ENCODE data around the gene OARD1. TPM values are rescaled to one million over a fixed set of nuclear protein-coding genes. Genes with fewer than 3 reads are reported as not detected.

Gene OARD1
- polyA plus RNA-seq, 3 donors from 2014 or later: 32.3 to 41.9 (median 33.2) TPM

GRCh38 chr6:41051873-41052272 lies 20.3 kb downstream of the OARD1 start:
- Mint-ChIP-seq H3K36me3 (peaks cover 4 to 14% (median 4%) of the 10 kb centered on the region in 3 donors), H3K9me3 (no peaks in the 10 kb centered on the region), H3K27me3 (ENCODE audit: low read depth in 3 of 3) (no peaks in the 10 kb centered on the region), H3K4me1 (peaks cover 17 to 18% of the 10 kb centered on the region in 2 donors), H3K27ac (peak overlapping the region in 5 of 6 donors; percentile 6 to 70 (median 36)), H3K4me3 (peak overlapping the region in 4 of 5 donors; percentile 0 to 37 (median 14))
- no peak for DNase-seq

GRCh38 chr6:41050536-41050935 lies 21.6 kb downstream of the OARD1 start:
- Mint-ChIP-seq H3K27ac (no peak overlapping the region), H3K9me3 (no peaks in the 10 kb centered on the region)
- no peak for DNase-seq

GRCh38 chr6:41049955-41050354 lies 22.2 kb downstream of the OARD1 start:
- no peak overlapping the region for H3K4me3 Mint-ChIP-seq
- H3K9me3 Mint-ChIP-seq: no peaks in the 10 kb centered on the region
- peaks cover 4 to 14% (median 4%) of the 10 kb centered on the region in 3 donors for H3K36me3 Mint-ChIP-seq
- H3K27me3 Mint-ChIP-seq (ENCODE audit: low read depth in 3 of 3): no peaks in the 10 kb centered on the region
- no peak for DNase-seq
- no peak overlapping the region for H3K27ac Mint-ChIP-seq
- H3K4me1 Mint-ChIP-seq: peaks cover 17% of the 10 kb centered on the region in 2 donors

More at GRCh38 chr6:41050536-41050935, 21.6 kb downstream of the OARD1 start:
- H3K36me3 Mint-ChIP-seq: peaks cover 4 to 14% (median 4%) of the 10 kb centered on the region in 3 donors
- peaks cover 17% of the 10 kb centered on the region in 2 donors for H3K4me1 Mint-ChIP-seq
- H3K4me3 Mint-ChIP-seq: no peak overlapping the region
- no peaks in the 10 kb centered on the region for H3K27me3 Mint-ChIP-seq (ENCODE audit: low read depth in 3 of 3)

DNA sequence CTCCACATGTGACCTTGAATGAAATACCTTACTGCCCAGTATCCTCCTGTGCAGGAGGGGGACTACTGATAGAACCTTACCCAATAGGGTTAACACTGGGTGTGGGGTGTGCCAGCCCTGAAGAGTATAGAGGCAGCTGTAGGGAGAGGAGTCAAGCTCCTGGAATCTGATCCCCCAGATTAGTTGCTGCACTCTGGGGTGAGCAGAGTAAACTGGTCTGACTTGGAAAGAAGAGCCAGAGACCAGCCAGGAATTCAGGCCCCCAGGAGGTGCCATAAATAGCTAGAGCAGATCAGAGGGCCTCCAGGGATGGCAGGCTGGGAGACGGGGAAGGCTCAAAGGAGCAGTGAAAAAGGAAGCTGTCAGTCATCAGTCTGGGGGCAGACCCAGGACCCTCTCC lies 22.6 kb downstream of the OARD1 start:
- peaks cover 17% of the 10 kb centered on the region in 2 donors for H3K4me1 Mint-ChIP-seq
- no peaks in the 10 kb centered on the region for H3K9me3 Mint-ChIP-seq
- H3K27me3 Mint-ChIP-seq (ENCODE audit: low read depth in 3 of 3): no peaks in the 10 kb centered on the region
- peaks cover 4 to 14% (median 4%) of the 10 kb centered on the region in 3 donors for H3K36me3 Mint-ChIP-seq
- no peak overlapping the region for H3K4me3 Mint-ChIP-seq
- peak overlapping the region in 1 of 6 donors; percentile 33 for H3K27ac Mint-ChIP-seq
- no peak for DNase-seq

- no peaks in the 10 kb centered on the region for H3K9me3 Mint-ChIP-seq
- H3K27me3 Mint-ChIP-seq (ENCODE audit: low read depth in 3 of 3): no peaks in the 10 kb centered on the region
- H3K4me3 Mint-ChIP-seq: no peak overlapping the region
- peaks cover 17% of the 10 kb centered on the region in 2 donors for H3K4me1 Mint-ChIP-seq
- no peak for DNase-seq
- H3K27ac Mint-ChIP-seq: peak overlapping the region in 1 of 6 donors; percentile 50
- H3K36me3 Mint-ChIP-seq: peaks cover 4 to 14% (median 7%) of the 10 kb centered on the region in 3 donors
Observed at GRCh38 chr6:41047745-41048732, 24.1 kb downstream of the OARD1 start.

- no peak for DNase-seq
- Mint-ChIP-seq H3K27ac (no peak overlapping the region), H3K27me3 (ENCODE audit: low read depth in 3 of 3) (no peaks in the 10 kb centered on the region), H3K36me3 (peaks cover 4 to 14% (median 7%) of the 10 kb centered on the region in 3 donors), H3K4me1 (peaks cover 11% of the 10 kb centered on the region in 2 donors), H3K9me3 (no peaks in the 10 kb centered on the region), H3K4me3 (no peak overlapping the region)
Observed at GRCh38 chr6:41047306-41047705, 24.9 kb downstream of the OARD1 start.

DNA sequence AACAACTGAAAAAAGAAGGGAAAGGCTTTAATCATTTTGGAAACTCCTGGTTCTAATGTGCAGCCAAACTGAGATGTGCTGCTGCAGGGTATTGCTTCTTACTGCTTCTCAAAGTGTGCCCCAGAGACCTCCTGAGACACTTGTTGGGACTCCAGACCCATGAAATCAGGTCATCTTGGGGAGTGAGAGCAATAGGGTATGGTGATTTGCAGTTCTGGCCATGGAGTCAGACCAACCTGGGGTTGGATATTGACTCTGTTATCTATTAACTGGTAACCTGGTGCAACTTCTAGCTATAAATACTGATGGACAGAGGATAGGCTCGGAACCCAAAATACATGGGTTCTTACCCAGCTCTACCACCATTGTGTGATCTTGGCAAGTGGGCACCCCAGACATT lies 26.1 kb downstream of the OARD1 start:
- Mint-ChIP-seq H3K9me3 (no peaks in the 10 kb centered on the region), H3K27me3 (ENCODE audit: low read depth in 3 of 3) (no peaks in the 10 kb centered on the region), H3K4me1 (no peaks in the 10 kb centered on the region), H3K36me3 (peaks cover 0 to 19% (median 3%) of the 10 kb centered on the region in 3 donors), H3K27ac (no peak overlapping the region), H3K4me3 (no peak overlapping the region)
- DNase-seq: no peak

- Mint-ChIP-seq H3K9me3 (no peaks in the 10 kb centered on the region), H3K27me3 (ENCODE audit: low read depth in 3 of 3) (no peaks in the 10 kb centered on the region), H3K4me1 (no peaks in the 10 kb centered on the region), H3K36me3 (peaks cover 0 to 19% (median 3%) of the 10 kb centered on the region in 3 donors), H3K4me3 (no peak overlapping the region), H3K27ac (no peak overlapping the region)
- DNase-seq: no peak
Observed at GRCh38 chr6:41045664-41046063, 26.5 kb downstream of the OARD1 start.

DNA sequence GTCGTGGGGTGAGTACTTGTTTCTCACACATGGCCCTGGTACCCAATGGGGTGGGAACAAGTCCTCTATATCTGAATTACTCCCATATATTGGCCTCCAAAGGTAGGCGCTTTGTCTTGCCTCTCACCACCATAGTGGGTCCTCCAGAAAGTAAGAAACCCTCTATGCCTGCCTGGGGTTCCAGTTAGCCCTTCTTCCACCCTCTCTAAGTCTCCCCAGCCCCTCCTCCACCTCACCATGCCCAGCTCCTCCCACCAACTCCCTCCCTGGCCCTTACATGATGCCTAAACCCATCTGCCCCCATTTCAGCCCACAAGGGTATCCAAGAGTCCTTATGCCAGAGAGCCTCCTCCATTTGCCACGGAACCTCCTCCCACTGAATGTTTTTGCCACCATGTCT lies 29.0 kb downstream of the OARD1 start:
- Mint-ChIP-seq H3K36me3 (peaks cover 0 to 15% (median 3%) of the 10 kb centered on the region in 3 donors), H3K4me1 (no peaks in the 10 kb centered on the region), H3K27me3 (ENCODE audit: low read depth in 3 of 3) (peaks cover 0 to 2% (median 0%) of the 10 kb centered on the region in 3 donors), H3K27ac (no peak overlapping the region), H3K9me3 (no peaks in the 10 kb centered on the region), H3K4me3 (no peak overlapping the region)
- no peak for DNase-seq

- H3K27ac Mint-ChIP-seq: peak within 1 kb of the TSS in 1 of 6 donors; percentile 2
- no peak within 1 kb of the TSS for H3K4me3 Mint-ChIP-seq
Observed at GRCh38 chr6:41042226-41043055, 29.7 kb downstream of the OARD1 start, which contains the start of gene TSPO2. TSPO2 (plus strand) TSS chr6:41042467; CDS start chr6:41042986, 519 bp downstream.

DNA sequence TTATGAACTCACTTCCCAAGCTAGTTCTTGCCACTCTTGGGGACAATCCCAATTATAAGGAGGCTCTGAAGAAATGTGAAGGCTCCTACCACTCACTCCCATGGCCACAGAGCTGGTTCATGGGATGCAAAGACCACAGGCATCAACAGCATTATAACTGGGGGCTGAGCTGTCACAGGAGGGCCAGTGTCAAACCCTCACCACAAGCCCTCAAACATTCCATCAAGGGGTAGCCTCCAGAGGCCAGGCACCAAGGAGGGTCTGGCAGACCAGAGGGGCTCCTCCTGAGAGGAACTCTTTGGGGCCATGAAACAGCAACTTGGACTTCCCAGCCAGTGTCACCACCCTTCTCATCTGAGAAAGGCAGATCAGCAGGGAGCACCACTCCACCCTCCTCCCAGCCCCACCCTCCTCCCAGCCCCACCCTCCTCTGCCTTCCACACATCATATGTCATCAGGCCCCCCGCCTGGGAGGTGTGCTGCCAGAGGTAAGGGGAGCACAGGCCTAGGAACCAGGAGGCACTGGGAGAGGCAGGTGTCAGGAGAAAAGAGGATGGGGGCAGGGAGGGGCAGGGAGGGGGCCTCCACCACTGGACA lies 31.1 kb downstream of the OARD1 start:
- no peak for DNase-seq
- Mint-ChIP-seq H3K4me1 (no peaks in the 10 kb centered on the region), H3K27me3 (ENCODE audit: low read depth in 3 of 3) (peaks cover 0 to 2% (median 0%) of the 10 kb centered on the region in 3 donors), H3K27ac (no peak overlapping the region), H3K36me3 (peaks cover 0 to 8% (median 3%) of the 10 kb centered on the region in 3 donors), H3K9me3 (no peaks in the 10 kb centered on the region), H3K4me3 (no peak overlapping the region)

More at GRCh38 chr6:41042226-41043055, 29.7 kb downstream of the OARD1 start, which contains the start of gene TSPO2:
- no peaks in the 10 kb centered on the region for H3K9me3 Mint-ChIP-seq
- no peaks in the 10 kb centered on the region for H3K4me1 Mint-ChIP-seq
- H3K27me3 Mint-ChIP-seq (ENCODE audit: low read depth in 3 of 3): peaks cover 0 to 2% (median 0%) of the 10 kb centered on the region in 3 donors
- no peak for DNase-seq
- H3K36me3 Mint-ChIP-seq: peaks cover 0 to 10% (median 3%) of the 10 kb centered on the region in 3 donors

DNA sequence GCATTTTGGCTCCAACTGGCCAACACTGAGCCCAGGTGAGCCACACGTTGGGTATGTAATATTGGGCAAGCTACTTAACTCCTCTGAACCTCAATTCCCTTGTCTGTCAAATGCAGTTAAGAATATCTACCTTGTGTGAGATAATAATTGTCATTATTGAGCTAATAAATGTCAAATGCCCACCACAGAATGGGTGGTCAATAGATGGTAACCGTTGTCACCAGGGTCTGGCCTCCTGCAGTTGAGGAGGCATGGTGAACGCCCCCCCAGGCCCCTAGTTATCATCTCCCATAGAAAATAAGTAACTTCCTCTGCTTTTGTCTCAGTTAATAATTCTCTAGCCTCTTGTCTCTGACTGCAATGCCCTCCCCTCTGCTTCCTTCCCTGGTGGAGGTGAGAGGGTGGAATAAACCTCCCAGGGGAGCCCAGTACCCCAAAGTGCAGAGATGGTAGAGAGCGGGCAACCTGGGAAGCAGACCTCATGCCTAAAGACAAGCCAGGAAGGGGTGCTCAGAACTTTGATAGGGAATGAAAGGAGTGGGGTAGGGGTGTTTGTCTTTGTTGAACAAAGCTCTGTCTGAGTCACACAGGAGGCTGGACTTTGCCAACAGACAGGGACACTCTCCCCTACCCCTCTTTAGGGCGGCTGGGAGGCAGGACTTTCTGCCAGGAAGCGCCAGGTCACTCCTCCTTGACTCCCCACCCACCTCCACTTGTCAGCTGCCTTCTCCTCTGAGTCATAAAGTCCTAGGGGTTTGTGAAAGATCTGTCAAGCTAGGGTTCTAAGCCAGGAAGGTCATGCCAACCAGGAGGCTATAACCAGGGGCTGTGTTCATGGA lies 31.8 kb downstream of the OARD1 start:
- H3K36me3 Mint-ChIP-seq: peaks cover 0 to 8% (median 3%) of the 10 kb centered on the region in 3 donors
- H3K27me3 Mint-ChIP-seq (ENCODE audit: low read depth in 3 of 3): peaks cover 0 to 2% (median 0%) of the 10 kb centered on the region in 3 donors
- no peak overlapping the region for H3K4me3 Mint-ChIP-seq
- no peak for DNase-seq
- H3K4me1 Mint-ChIP-seq: no peaks in the 10 kb centered on the region
- H3K9me3 Mint-ChIP-seq: no peaks in the 10 kb centered on the region
- no peak overlapping the region for H3K27ac Mint-ChIP-seq

All from immature natural killer cell (primary cell).